Ramos (cell line): ENCODE results near the gene CSF1.

Experiments
- in situ Hi-C: fragments of 300-500 bp; cut with MboI; formaldehyde crosslinking; loops from one replicate; pipeline ENCODE4 v1.14.3; 2022; ENCODE audit warnings: low sequenced_read_pairs; ENCODE audit not compliant: unreplicated experiment

The CSF1 gene

GRCh38 chr1:109882288-109883245 lies 28.1 kb upstream of the CSF1 start:
- in situ Hi-C loops: no loop called here

DNA sequence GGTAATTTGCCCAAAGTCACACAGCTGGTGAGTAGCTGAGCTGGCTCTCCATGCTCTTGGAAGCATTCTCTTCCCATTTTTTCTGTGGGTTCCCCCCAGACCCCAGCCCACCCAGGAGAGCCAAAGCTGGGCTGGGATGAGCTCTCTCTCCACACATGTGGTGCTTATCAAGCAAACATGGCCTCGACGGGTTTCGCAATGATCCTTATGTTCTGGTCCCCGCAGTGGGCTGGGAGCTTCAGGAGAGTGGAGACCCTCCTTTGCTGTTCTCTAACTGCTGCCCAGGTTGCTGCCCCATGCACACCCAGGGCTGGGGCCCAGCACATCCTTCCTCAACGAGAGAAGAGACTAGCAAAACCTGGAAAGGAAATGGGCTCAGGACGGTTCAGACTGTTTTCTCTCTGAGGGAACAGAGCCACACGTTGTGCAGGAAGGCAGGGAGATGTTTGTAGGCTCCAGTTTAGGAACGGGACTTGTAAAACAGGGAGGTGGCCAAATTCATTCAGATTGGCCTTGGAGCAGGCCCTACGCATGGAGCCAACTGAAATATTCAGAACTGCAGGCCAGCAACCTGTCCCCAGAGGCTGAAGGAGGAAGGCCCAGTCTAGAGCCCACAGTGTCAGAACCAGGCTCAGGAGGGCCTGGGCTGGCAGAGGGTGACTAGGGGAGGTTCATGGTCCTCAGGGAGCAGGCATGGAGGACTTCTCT lies 27.2 kb upstream of the CSF1 start:
- in situ Hi-C loops: no loop called here

DNA sequence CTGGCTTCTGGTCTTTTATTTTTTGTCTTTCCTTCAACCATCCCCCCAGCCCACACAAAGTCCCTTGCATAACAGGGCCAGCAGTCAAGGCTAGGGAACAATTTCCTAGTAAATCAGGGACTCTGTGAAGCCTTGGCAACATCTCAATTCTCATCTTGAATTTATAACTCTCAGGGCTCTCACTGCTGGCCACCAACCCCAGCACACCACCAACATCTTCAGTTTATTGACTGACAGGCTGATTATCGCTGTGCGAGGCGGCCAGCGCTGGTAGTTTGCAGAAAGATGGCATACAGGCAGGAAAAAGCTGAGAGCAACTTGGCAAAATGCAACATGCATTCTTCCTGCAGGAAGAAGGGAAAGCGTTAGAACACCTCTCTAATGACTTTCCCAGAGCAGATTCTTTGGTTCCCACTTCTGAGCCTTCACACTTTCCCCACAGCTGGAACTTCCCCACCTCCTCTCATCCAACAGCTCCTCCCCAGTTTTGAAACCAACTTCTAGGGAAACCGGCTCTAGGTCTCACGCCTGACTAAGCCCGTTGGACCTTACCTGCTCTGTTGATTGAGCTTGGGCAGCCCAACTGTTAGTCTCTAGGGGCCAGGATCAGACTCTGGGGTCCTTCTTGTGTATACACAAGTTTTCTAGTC lies 26.3 kb upstream of the CSF1 start:
- in situ Hi-C loops: no loop called here

- in situ Hi-C loops: no loop called here
Observed at GRCh38 chr1:109885589-109885988, 25.1 kb upstream of the CSF1 start.

DNA sequence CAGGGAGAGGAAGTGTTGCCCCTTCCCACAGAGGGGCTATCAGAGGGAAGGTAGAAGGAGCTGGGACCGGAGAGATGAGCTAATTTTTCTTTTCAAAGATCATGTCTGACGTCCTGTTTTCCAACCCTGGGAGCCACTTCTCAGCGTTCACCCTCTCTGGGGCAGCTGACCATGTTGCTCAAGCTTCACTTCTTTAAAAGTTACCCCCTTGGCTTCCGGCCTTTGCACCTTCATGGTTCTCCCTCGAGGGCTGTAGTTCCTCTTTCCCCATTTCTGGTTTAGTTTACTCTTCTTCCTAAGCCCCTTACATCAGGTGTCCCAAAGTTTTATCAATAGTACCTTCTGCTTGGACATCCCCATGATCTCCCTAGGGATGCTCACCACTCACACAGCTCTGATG lies 23.8 kb upstream of the CSF1 start:
- in situ Hi-C loops: no loop called here

DNA sequence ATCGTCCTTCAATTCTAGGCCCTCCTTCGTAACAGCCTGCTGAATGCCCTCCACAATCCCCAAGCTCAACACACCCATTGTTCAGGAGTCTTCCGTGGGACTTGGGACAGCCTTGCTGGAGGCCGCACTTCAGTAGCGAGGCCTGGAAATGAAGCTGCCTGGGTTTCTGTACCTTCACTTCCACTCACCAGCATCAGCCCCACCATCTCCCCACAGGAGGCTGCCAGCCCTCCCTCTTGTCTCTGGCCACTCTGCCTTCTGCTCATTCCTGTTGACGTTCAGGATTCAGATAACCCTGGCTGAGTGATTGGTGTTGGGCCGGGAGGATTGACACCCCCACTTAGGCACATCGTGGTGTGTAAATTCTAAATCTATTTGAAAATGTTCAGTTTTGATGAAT lies 23.4 kb upstream of the CSF1 start:
- in situ Hi-C loops: no loop called here

DNA sequence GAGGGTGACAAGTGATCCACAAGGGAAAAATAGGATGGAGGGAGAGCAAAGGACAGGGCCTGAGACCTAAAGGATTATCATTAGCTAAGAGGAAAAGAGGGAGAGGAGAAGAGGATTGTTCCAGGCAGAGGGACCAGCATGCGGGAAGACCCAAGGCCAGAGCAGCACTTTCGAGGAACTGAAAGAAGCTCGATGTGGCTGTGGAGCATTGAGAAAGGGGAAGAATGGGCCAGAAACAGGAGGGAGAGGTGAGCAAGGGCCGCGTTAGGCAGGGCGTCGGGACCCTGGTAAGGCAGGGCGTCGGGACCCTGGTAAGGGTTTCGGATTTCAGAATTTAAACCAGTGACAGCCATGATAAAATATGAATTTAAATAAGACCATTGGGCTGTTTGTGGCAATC lies 22.8 kb upstream of the CSF1 start:
- in situ Hi-C loops: no loop called here

GRCh38 chr1:109889094-109889493 lies 21.6 kb upstream of the CSF1 start:
- in situ Hi-C loops: no loop called here

- in situ Hi-C loops: no loop called here
Observed at GRCh38 chr1:109890115-109890953, 20.3 kb upstream of the CSF1 start.

DNA sequence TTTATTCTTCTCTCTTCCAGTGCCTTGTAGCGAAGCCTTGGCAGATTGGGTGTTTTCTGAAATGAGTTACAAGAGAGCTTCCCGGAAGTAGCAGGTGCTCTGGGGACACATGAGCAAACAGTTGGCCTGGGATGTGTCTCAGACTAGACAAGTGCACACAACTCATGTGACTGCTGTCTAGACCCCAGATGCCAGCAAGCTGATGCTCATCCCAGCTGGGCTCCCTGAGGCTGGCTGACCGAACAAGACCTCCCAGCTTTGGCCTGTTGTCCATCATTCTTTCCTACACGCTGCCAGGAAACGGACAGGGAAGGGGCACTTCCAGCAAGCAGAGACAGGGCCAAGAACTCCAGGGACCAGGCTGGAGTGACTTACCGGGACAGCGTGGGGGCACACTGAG lies 18.7 kb upstream of the CSF1 start:
- in situ Hi-C loops: no loop called here

DNA sequence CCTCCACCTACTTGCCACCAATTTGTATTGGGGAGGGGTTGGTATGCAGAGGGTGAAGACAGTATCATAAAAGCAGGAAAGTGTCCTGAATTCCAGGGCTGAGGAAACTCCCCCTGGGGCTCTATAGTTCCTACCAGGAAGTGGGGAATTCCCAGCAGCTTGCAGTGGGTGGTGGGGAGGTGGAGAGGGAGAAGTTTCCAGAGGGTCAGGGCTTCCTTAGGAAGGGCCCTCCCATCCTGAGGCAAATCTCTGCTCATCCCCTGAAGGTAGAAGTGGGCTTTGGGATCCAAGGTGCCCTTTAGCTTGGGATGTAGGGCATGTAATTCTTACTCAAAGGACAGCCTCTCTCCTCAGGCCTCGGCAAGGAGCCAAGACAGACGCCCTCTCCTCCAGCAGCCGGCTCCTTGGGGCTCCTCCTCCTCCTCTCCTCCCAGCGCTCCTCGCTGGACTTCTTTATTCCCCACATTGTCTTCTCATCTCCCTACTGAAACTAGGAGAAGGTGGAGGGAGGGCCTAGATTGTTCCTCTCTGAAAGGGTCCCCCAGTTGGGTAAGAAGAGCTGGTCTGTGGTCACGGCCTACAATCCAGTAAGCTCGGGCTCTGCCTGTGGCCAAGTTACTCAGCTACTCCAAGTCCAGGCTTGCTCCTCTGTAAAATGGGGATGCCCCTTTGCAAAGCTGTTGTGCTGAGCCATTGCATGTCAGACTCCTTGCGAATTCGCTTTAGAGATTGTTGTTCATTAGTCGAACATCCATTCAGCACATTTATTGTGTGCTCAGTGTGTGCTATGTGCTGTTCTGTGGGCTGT lies 17.9 kb upstream of the CSF1 start:
- in situ Hi-C loops: no loop called here

GRCh38 chr1:109893532-109894171 lies 17.0 kb upstream of the CSF1 start:
- in situ Hi-C loops: no loop called here

- in situ Hi-C loops: no loop called here
Observed at GRCh38 chr1:109894823-109895719, 15.6 kb upstream of the CSF1 start.

DNA sequence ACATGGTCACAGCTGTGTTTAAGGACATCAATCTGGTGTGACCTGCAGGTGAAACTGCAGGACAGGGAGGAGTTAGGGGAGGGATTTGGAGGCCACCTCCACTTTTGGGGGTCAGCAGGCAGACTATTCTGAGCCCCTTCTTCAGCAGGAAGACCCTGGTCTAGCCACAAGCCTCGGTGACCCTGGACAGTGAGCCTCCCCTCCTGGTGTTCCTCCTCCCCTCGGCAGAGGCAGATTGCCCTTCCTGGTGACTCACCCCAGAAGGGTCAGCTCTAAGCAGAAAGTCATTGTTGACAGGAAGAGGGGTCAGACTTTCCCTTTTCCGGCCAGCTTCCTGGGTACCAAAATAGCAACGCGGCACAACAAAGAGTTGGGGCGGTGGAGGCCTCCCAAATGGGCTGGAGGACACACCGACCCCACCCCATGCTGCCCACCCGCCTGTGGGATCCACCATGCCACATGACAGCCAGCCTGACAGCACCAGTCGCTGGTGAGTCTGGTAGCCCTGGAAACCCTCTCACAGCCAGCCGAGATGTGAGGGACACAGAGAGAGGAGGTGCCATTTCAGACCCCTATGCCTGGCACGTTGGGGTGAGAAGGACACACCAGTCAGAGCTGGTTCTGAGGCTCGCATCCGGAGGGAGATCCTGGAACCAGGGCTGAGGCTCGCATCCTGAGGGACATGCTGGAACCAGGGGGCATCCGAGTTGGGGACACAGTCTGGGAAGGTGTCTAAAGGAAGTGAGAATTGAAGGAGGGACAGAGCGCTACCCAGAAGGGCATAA lies 14.7 kb upstream of the CSF1 start:
- in situ Hi-C loops: no loop called here

- in situ Hi-C loops: no loop called here
Observed at GRCh38 chr1:109896681-109897080, 14.0 kb upstream of the CSF1 start.

DNA sequence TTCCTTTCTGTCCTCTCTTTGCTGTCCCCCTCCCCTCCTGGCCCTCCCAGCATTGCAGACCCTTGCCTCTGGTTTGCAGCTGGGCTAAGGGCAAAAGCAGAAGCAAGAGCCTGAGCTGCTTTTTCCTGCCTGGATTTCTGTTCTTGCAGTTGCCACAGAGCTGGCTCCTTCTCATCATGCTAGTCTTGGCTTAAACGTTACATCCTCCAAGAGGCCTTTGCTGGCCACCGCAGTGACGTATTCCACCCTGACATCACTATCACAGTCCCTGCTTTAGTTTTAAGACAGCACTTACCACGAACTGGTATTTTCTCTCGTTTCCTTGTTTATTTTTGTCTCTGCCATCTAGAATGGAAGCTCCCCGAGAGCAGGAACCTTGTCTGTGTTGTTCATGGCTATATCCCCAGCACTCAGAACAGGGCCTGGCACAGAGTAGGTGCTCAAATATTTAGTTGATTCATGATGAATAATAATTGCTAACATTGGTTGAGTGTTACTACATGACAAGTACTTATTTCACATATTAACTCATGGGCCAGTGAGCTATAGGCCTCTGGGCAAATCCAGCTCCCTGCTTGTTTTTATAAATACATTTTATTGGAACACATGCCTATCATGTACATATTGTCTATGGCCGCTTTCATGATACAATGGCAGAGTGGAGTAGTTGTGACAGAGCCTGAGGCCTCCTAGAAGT lies 13.2 kb upstream of the CSF1 start:
- in situ Hi-C loops: no loop called here

GRCh38 chr1:109898842-109899241 lies 11.8 kb upstream of the CSF1 start:
- in situ Hi-C loops: no loop called here
